ENCODE measurements around the gene GINS3. TPM values are rescaled to one million over a fixed set of nuclear protein-coding genes. Genes with fewer than 3 reads are reported as not detected.

GINS3 gene
- total RNA-seq (1 to 10 TPM in 2 of 6 donors, under 1 TPM in 4; 0.56 to 1.5 (median 0.72) TPM), polyA plus RNA-seq (1 to 10 TPM in 1 of 2 donors, under 1 TPM in 1; 0.99 to 2.0 TPM)

DNA sequence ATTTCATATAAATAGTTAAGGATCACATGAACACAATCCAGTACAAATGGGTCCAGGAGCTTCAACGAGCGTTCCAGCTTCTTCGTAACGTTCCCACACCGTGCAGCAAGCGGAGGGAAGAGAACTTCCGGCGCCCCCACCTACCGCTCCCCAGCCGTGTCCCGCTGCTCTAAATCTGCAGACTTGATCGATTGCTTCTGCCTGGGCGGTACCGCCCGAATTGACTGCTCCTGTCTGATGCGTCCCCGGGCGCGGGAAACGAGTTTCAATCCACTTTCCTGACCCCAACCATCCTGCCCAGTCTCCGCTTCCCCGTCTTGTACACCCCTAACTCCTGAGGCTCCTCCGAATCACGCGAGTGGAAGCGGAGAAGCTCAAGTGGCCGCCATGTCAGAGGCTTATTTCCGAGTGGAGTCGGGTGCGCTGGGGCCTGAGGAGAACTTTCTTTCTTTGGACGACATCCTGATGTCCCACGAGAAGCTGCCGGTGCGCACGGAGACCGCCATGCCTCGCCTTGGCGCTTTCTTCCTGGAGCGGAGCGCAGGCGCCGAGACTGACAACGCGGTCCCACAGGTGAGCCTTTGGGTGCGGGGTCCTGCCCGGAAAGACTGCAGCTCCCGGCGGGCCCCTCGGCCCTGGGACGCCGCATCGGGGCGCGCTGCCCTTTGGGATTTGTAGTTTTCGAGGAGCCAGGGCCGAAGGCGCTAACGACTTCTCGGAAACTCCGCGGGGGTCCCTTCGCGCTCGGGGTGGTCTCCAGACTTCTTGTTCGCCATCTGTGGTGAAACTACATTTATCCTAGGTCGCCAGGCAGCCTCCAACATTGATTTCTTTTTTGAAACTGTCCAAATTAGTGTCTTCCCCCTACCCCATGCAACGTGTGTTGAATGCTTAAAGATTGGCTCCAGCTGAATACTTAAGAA lies at the start of gene GINS3:
Gene GINS3, plus strand, starts transcription at position 257 of the 923 bp plus-strand sequence. Its CDS starts 131 bp downstream, at position 388.
- Histone ChIP-seq H3K36me3 (no peaks in the 10 kb centered on the region), H3K9me3 (no peaks in the 10 kb centered on the region), H3K4me1 (no peaks in the 10 kb centered on the region), H3K27ac (peak within 1 kb of the TSS; percentile 59 to 80 (median 67)), H3K27me3 (no peaks in the 10 kb centered on the region), H3K4me3 (peak within 1 kb of the TSS; percentile 94 to 97 (median 96))
- intact Hi-C loops (cut with DNase I): no loop called here
- WGBS, 2 donors: 0% methylated on average over 66 to 67 of the region's 67 CpGs
- DNase-seq (peak; percentile 83 to 91 (median 88)), ATAC-seq (peak; percentile 98 to 100 (median 99)), FAIRE-seq (no peak)
- TF ChIP-seq, protein P1, sequence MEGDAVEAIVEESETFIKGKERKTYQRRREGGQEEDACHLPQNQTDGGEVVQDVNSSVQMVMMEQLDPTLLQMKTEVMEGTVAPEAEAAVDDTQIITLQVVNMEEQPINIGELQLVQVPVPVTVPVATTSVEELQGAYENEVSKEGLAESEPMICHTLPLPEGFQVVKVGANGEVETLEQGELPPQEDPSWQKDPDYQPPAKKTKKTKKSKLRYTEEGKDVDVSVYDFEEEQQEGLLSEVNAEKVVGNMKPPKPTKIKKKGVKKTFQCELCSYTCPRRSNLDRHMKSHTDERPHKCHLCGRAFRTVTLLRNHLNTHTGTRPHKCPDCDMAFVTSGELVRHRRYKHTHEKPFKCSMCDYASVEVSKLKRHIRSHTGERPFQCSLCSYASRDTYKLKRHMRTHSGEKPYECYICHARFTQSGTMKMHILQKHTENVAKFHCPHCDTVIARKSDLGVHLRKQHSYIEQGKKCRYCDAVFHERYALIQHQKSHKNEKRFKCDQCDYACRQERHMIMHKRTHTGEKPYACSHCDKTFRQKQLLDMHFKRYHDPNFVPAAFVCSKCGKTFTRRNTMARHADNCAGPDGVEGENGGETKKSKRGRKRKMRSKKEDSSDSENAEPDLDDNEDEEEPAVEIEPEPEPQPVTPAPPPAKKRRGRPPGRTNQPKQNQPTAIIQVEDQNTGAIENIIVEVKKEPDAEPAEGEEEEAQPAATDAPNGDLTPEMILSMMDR (IDR thresholded peaks at IDR 0.05): no peak

DNA sequence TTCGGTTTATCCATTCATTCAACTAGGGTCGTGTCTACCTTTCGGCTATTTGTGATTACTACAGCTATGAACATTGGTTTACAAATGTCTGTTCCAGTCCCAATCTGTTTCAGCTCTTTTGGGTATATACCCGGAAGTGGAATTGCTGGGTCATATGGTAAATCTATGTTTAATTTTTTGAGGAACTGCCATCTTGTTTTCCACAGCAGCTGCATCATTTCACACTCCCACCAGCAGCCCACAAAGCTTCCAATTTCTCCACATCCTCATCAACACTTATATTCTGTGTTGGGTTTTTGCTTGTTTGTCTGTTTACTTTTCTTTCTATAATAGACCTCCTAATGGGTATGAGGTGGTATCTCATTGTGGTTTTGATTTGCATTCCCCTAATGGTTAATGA lies 48.7 kb upstream of the GINS3 start:
- intact Hi-C loops (cut with DNase I): no loop called here
- no peaks in the 10 kb centered on the region for H3K27me3 ChIP-seq
- H3K4me3 ChIP-seq: no peak overlapping the region
- WGBS, 2 donors: 71 to 81% methylated on average over 4 of the region's 4 CpGs
- no peak for ATAC-seq
- TF ChIP-seq, protein P1 (IDR thresholded peaks at IDR 0.05): no peak
- no peaks in the 10 kb centered on the region for H3K4me1 ChIP-seq
- no peak overlapping the region for H3K27ac ChIP-seq
- DNase-seq: no peak
- FAIRE-seq: no peak
- no peaks in the 10 kb centered on the region for H3K9me3 ChIP-seq
- H3K36me3 ChIP-seq: no peaks in the 10 kb centered on the region

DNA sequence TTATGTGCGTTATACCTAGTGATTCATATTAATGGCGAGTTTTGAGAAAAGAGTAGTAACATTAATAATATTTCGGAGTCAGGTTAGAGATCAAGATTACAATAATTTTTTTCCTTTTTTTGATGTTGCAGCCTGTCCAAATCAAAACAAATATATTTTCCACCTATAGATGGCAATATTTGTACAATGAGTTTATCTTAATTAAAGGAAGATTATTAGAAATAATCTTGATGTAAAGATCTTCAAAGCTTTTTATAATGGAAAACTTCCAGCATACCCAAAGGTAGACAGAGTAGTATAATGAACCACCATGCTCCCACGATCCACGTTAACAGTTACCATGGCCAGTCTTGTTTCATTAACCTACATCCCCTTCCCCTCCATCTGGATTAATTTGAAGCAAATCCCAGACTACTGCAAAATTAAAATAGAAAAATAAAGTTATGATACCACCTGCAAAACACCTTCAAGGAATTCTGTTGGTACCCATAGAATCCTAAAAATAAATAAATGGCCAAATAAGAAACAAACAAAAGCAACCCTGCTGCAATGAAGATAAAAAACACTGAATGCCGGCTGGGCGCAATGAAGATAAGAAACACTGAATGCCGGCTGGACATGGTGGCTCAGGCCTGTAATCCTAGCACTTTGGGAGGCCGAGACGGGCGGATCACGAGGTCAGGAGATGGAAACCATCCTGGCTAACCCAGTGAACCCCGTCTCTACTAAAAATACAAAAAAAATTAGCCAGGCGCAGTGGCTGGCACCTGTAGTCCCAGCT lies 46.5 kb upstream of the GINS3 start:
- peak; percentile 32 for FAIRE-seq
- Histone ChIP-seq H3K4me3 (no peak overlapping the region), H3K27ac (no peak overlapping the region), H3K36me3 (no peaks in the 10 kb centered on the region), H3K27me3 (no peaks in the 10 kb centered on the region), H3K9me3 (no peaks in the 10 kb centered on the region), H3K4me1 (no peaks in the 10 kb centered on the region)
- WGBS, 2 donors: 57 to 73% methylated on average over 14 of the region's 14 CpGs
- intact Hi-C loops (cut with DNase I): no loop called here
- TF ChIP-seq, protein P1 (IDR thresholded peaks at IDR 0.05): no peak
- no peak for ATAC-seq
- no peak for DNase-seq

DNA sequence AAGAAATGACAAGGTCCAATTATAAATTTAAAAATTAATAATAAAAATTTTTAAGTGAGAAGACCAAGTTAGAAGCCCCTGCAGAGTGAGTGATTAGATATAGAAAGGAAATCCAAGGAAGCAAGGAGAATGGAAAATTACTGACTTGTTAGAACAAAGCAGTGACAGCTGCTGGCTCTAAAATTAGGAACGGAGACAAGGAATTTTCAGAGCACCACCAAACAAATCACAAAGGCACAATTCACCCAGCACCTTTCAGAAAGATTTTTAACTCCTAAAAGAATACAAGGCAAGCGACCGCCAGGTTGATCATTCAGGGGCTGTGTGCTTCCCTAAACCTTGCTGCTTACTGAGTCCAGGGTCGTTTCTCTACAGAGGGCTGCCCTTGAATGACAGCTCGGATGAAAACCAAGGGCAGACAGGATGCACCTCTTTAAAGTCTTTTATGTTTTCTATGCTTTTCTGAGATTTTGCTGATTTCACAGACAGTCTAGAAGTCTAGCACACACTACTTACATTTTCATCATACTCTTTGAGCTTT lies 45.4 kb upstream of the GINS3 start:
- FAIRE-seq (no peak), DNase-seq (no peak), ATAC-seq (no peak)
- no peaks in the 10 kb centered on the region for H3K4me1 ChIP-seq
- H3K9me3 ChIP-seq: no peaks in the 10 kb centered on the region
- TF ChIP-seq, protein P1 (IDR thresholded peaks at IDR 0.05): no peak
- H3K4me3 ChIP-seq: no peak overlapping the region
- no peaks in the 10 kb centered on the region for H3K27me3 ChIP-seq
- intact Hi-C loops (cut with DNase I): no loop called here
- no peak overlapping the region for H3K27ac ChIP-seq
- no peaks in the 10 kb centered on the region for H3K36me3 ChIP-seq
- WGBS, 2 donors: 45 to 47% methylated on average over 5 of the region's 5 CpGs
